Spleen (tissue), 7 donors: ENCODE results near the gene TAAR5.

Experiments
- CTCF ChIP-seq, 11 experiments: fragments of 200-600 bp in 7 of 11; fragments of 450-650 bp in 4 of 11; sonication (generic) in 4 of 11; IDR thresholded peaks in 8 of 11; conservative IDR thresholded peaks in 3 of 11; 1 replicate in 7 of 11; 2 replicates in 4 of 11; pipeline versions ENCODE4 v1.4.0 to v1.8.0; 2016 to 2021; ENCODE audit warnings: antibody characterized with exemption in 11 of 11, inconsistent platforms in 4 of 11, mild to moderate bottlenecking in 1 of 11
- POLR2A ChIP-seq, 3 donors: fragments of 450-650 bp; IDR thresholded peaks; one replicate each; pipeline ENCODE4 v1.5.1; 2017; ENCODE audit warnings: antibody characterized with exemption in 3 of 3, mild to moderate bottlenecking in 1 of 3
- donor health status: DM: no; HTN: no; CAD: no; lungs with moderate emphysema.
- donor health status: DM: no; HTN: no; CAD: no.
- donor health status: DM: no; HTN: no; CAD: no.

- TF ChIP-seq POLR2A (IDR thresholded peaks at IDR 0.05) (no peak), CTCF (IDR thresholded peaks at IDR 0.05 in 8 of 11, conservative IDR thresholded peaks at IDR 0.05 in 3 of 11) (no peak)
Measured at GRCh38 chr6:132551214-132551613, 38.3 kb downstream of the TAAR5 start.
